Left kidney (tissue), 8 donors: ENCODE measurements around the gene ZNF726. TPM values are rescaled to one million over a fixed set of nuclear protein-coding genes. Genes with fewer than 3 reads are reported as not detected.
"Not testable (repeated sequence)": the region's sequence is repeated elsewhere in the genome, so short reads cannot be mapped to it uniquely, and the experiment has no call there.

Source experiments
- DNase-seq: peaks from one replicate; pipeline ENCODE4 v3.0.0-alpha.2; 2013
- long read RNA-seq, 8 donors: transcript quantifications; one replicate each; lab custom pipeline, GENCODE V29; 2026
- polyA plus RNA-seq: library from polyadenylated mRNA; unstranded; fragments of 120-200 nt; gene quantifications from one replicate; pipeline ENCODE4 v1.2.1, GENCODE V29; 2013; ENCODE audit not compliant: insufficient read length

Gene ZNF726
- polyA plus RNA-seq, result 18.1 TPM
- long read RNA-seq, donor 1, transcript ZNF726-204 (3 exons, 1,798 nt), result major isoform, 5 of 5 reads
- long read RNA-seq, donor 1, partial matches to known transcripts, result 0 of 5 reads
- long read RNA-seq, donor 1, other reads (novel, unspliced or antisense), result 0 of 5 reads
- long read RNA-seq, donor 2, partial matches to known transcripts, result 0 of 1 reads
- long read RNA-seq, donor 2, other reads (novel, unspliced or antisense), result 0 of 1 reads
- long read RNA-seq, donor 3, transcript ZNF726-204 (3 exons, 1,798 nt), result major isoform, 5 of 5 reads
- long read RNA-seq, donor 3, partial matches to known transcripts, result 0 of 5 reads
- long read RNA-seq, donor 3, other reads (novel, unspliced or antisense), result 0 of 5 reads
- long read RNA-seq, donor 4, result 0 reads
- long read RNA-seq, donor 5, partial matches to known transcripts, result 0 of 4 reads
- long read RNA-seq, donor 5, other reads (novel, unspliced or antisense), result 0 of 4 reads
- long read RNA-seq, donor 6, partial matches to known transcripts, result 0 of 7 reads
- long read RNA-seq, donor 6, other reads (novel, unspliced or antisense), result 0 of 7 reads
- long read RNA-seq, donor 7, transcript ZNF726-204 (3 exons, 1,798 nt), result major isoform, 5 of 6 reads
- long read RNA-seq, donor 7, partial matches to known transcripts, result 0 of 6 reads
- long read RNA-seq, donor 7, other reads (novel, unspliced or antisense), result 0 of 6 reads
- long read RNA-seq, donor 8, result 0 reads

DNA sequence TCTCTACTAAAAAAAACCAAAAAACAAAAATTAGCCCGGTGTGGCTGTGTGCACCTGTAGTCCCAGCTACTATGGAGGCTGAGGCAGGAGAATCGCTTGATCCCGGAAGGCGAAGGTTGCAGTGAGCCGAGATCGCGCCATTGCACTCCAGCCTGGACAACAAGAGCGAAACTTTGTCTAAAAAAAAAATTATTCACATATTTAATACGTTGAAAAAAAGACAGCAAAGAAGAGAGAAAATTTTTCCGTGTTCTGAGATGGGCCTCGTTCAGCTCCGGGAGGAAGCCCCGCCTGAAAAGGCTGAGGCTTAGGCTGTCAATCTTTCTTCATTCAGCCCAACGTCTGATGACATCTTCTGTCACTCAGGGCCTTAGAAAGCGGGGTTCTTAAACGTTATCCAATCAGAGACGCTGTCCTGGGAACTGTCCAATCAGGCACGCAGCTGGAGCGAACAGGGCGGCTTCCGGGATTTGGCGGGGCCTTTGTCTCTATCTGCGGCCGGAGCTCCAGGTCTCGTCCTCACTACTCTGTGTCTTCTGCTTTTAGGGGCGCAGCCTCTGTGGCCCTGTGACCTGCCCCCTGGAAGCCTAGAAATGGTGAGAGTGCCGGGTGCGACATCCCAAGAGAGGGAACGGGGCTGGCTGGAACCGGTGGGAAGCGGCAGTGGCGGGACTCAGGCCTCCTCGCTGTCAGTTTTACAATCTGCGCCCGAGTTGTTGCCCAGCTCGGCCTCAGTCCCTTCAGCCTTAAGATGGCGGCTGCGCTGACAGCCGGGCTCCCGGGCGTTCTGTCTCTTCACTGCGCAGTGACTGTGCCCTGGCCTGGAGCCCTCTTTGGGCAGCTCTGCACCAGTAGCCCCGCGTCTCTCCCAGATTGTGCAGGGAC, at the start of gene ZNF726:
ZNF726 (plus strand) TSS at position 485 of the 885 bp plus-strand sequence; CDS start at position 594, 109 bp downstream.
- peak; percentile 93 for DNase-seq

DNA sequence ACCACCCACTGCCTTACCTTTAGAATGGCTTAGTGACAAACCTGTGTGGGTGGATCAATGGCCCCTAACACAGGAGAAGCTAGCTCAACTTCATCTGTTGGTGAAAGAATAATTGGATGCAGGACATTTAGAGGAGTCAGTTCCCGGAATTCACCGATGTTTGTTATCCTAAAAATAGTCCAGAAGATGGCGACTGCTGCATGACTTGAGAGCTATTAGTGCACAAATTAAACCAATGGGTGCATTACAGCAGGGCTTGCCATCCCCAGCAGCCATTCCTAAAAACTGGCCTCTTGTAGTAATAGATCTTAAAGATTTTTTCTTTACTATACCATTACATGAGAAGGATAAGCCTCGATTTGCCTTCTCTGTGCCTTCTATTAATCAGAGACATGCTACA, 46.8 kb upstream of the ZNF726 start:
- DNase-seq, result no peak

DNA sequence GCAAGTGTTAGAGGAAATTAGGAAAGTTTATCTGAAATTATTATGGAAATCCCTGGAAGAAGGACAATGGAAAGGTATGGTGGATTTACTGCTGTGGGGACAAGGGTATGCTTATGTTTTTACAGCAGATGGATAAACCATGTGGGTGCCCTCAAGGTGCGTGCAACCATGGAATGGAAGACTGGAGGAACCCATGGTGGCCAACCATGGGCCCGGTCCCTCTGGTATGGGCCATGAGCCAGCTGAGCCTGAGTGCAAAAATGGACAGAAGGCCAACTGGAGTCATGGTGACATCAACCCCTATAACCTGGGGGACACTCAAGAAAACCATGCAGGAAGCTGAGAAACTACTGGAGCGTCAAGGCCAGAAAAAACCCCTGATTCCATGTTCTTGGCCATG, 46.1 kb upstream of the ZNF726 start:
- DNase-seq, result no peak

DNA sequence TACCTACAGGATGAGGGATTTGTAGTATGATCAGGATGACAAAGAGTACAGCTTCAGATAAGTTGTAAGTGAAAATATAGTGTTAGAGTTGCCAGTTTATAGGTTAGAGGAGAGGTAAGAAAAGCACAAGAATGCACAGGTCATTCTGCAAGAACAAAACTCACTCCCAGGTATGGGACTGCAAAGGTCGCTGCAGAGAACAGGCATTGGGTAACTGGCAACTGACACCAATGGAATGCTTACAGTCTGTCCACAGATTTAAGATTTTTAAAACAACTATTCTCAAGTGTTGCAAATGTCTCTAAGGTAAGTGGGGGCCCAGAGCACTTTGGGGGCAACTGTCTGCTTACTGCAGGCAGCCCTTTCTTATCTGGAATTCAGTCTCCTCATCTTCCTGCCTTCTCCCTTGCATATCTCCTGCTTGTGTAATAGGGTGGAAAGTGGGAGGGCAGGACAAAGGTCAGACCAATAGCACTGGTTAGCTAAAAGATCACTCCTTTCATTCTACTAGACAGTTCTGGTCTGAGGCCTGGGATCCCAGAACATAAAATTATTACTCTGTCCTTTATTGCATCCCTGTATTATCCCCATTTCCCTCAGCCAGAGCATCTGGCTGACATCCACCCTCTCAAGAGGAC, 42.3 kb upstream of the ZNF726 start:
- DNase-seq, result no peak

- no peak for DNase-seq
Measured at GRCh38 chr19:23876261-23876660, 38.4 kb upstream of the ZNF726 start.

DNA sequence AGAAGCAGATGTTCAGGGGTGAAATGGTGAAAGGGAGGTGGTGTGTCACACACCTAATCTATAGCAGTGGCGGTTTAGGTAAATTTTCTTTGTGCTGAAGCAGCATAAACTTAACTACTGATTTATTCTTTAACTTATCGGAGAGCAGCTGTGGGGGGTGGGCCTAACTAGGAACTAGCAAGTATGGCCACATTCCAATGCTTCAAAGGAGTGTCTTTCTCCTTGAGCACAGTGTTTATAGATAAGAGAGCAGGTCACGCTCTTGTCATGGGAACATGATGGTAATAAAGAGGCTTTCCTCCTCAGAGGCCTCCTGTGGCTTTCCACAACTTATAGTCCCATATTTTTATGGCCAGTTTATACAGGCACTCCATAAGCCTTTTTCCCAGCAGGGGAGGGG, 37.9 kb upstream of the ZNF726 start:
- not testable (repeated sequence) for DNase-seq

GRCh38 chr19:23882493-23882892, 32.2 kb upstream of the ZNF726 start:
- DNase-seq, result no peak

GRCh38 chr19:23884363-23884762, 30.3 kb upstream of the ZNF726 start:
- no peak for DNase-seq

- peak; percentile 27 for DNase-seq
Measured at GRCh38 chr19:23887642-23888041, 27.0 kb upstream of the ZNF726 start.

GRCh38 chr19:23896096-23896495, 18.6 kb upstream of the ZNF726 start:
- DNase-seq, result not testable (repeated sequence)

DNA sequence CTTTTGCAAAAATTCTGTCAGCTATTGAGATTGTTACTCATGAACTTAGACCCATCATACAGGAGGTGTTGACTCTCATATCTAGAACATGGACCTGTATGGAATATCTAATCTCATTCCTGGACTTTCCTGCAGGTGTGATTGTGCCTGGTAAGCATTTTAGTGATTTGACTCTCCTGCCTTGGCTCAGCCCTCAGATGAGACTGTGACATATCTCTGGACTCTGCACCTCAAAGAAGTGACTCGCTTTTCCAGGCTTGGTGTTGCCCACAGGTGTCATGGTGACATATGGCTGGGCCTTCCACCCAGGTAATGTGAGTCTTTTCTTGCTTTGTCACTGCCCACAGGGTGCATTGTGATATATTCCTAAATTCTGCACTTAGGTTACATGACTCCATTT, 17.8 kb upstream of the ZNF726 start:
- no peak for DNase-seq

DNA sequence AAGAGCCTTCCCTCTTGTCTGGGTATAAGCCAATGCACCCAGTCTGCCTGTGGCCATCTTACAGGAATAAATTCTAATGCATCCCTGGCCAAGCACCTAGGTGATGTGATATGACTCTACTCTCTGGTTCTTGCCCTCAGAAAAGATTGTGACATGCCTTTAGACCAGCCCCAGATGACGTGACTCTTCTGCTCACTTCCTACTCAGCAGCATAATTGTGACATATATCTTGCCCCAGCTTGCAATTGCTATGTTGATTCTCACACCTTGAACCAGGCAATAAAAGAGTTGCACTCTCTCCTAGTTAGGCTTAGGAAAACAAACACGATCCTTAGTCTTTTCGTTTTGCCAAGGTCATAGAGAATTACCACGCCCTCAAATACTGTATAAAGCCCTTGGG, 13.3 kb upstream of the ZNF726 start:
- DNase-seq, result no peak

- DNase-seq, result no peak
Measured at GRCh38 chr19:23904406-23904805, 10.3 kb upstream of the ZNF726 start.

- no peak for DNase-seq
Measured at GRCh38 chr19:23905771-23906170, 8.9 kb upstream of the ZNF726 start.

DNA sequence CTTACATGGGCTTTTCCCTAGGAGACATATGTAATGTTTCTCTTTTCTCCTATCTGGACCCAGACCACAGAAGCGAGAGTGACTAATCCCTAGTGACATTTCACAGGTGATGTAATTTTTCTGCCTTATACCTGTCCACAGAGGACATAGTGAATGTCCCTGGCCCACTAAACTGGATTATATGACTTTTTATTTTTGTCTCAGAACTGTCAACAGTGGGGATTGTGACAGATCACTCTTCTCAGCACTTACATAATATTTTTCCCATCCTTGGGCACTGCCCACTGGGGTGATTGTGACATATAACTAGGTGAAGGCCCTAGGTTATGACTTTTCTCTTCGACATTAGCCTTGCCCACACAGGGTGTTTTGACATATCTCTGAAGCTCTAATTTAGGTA, 7.9 kb upstream of the ZNF726 start:
- no peak for DNase-seq

- no peak for DNase-seq
Measured at GRCh38 chr19:23908165-23908564, 6.5 kb upstream of the ZNF726 start.

GRCh38 chr19:23909222-23909621, 5.5 kb upstream of the ZNF726 start:
- DNase-seq, result no peak

GRCh38 chr19:23913931-23914330, 755 bp upstream of the ZNF726 start:
- no peak for DNase-seq

GRCh38 chr19:23916991-23917390, 2.3 kb downstream of the ZNF726 start:
- no peak for DNase-seq

- DNase-seq, result peak; percentile 68
Measured at GRCh38 chr19:23917856-23918255, 3.2 kb downstream of the ZNF726 start.

- no peak for DNase-seq
Measured at GRCh38 chr19:23925285-23925684, 10.6 kb downstream of the ZNF726 start.

DNA sequence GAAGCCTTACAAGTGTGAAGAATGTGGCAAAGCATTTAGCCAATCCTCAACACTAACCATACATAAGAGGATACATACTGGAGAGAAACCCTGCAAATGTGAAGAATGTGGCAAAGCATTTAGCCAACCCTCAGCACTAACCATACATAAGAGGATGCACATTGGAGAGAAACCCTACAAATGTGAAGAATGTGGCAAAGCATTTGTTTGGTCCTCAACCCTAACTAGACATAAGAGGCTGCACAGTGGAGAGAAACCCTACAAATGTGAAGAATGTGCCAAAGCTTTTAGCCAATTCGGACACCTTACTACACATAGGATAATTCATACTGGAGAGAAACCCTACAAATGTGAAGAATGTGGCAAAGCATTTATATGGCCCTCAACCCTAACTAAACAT, 18.2 kb downstream of the ZNF726 start:
- no peak for DNase-seq
